ENCODE measurements around the gene DENND1A.

Gene DENND1A

DNA sequence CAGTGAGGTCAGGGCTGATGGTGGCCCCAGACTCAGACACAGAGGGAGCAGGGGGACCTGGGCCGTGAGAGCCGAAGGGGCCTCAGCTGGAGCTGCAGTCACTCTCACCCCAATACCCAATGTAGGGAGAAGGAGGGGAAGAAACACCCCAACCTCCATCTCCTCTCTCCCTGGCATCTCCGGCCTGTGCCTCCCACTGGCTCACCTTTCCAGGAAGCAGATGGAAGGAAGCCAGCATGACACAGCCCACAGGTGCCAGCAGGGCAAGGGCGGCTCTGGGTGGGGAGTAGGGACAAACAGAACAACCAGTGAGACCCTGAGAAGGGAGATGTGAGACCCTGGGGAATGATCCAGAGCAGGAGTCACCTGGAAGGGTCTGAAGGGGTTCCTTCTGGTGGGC, 576.9 kb downstream of the DENND1A start:
- in situ Hi-C loops (cut with MboI; ENCODE audit: low sequenced_read_pairs), result no loop called here

DNA sequence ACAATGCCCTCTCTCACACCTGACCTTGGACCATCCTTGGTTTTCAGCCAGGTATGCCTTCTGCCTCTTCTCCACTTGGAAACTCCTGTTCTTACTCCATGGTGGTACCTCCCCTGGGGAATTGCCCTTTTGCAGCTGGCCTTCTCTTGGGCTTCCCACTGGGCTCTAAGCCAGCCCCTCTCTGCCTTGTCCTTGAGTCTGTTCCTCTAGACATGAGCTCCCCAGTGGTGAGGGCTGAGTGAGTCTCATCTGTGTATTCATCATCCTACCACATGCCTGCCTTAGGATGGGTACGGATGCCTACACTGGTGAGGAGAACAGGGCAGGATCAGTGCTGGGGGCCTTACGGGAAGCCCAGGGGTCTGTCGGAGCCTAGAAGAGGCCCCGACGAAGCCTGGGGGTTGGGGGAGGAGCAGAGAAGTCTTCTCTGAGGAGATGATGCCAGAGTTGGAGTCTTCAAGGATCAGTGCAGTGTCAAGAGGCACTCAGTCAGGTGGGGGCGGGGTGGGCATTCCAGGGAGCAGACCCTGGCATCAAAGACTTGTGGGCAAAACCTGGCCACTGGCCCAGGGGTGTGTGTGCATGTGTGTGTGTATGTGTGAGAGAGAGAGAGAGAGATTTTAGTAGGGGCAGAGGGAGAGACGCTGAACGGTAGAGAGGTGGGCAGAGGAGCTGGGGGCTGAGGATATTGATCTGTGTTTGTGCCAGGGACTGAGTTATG, 579.2 kb downstream of the DENND1A start:
- in situ Hi-C loops (cut with MboI; ENCODE audit: low sequenced_read_pairs), result no loop called here

DNA sequence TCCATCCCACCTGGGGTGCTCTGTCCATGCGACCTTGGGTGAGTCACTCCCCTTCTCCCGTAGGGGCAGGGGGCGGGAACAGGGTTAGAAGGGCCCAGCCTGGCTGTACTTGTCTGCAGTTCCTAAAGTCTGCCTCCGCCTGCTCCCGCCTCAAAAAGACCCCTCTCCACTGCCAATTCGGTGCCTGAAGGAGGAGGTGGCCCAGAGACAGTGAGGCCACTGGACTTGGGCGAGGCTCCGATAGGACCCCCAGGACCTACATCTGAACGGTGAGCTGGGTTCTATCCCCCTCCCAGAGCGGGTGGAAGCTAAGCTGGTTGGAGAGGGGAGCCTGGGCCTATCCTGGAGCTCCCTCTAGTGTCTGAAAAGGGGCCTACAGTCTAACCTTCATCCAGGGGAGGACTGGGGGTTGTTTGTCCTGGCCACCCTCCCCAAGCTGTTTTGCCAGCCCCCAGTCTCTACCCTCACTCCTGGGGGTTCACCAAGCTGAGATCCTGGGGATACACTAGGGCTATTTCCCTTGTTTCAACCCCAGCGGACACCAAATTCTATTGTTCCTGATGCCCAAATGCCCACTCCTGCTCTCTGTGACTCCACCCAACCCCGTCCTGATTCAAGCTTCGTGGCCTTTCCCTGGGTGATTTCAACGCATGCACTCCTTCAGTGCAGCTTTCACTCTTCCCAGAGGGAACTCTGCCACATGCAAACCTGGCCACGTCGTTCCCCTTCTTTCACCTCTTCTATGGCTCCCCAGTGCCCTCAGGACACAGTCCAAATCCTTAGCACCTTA, 580.0 kb downstream of the DENND1A start:
- in situ Hi-C loops (cut with MboI; ENCODE audit: low sequenced_read_pairs), result no loop called here

DNA sequence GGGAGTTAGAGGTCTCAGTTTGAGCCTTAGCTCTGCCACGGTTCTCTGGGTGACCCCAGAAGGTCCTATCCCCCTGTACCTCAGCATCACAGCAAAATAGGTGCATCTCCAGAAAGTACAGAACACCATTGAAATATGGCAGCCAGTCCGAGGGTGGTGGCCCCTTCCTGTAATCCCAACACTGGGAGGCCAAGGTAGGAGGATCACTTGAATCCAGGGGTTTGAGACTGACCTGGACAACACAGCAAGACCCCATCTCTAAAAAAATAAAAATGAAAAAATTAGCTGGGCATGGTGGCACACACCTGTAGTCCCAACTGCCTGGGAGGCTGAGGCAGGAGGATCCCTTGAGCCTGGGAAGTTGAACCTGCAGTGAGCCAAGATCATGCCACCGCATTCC, 580.9 kb downstream of the DENND1A start:
- in situ Hi-C loops (cut with MboI; ENCODE audit: low sequenced_read_pairs), result no loop called here

DNA sequence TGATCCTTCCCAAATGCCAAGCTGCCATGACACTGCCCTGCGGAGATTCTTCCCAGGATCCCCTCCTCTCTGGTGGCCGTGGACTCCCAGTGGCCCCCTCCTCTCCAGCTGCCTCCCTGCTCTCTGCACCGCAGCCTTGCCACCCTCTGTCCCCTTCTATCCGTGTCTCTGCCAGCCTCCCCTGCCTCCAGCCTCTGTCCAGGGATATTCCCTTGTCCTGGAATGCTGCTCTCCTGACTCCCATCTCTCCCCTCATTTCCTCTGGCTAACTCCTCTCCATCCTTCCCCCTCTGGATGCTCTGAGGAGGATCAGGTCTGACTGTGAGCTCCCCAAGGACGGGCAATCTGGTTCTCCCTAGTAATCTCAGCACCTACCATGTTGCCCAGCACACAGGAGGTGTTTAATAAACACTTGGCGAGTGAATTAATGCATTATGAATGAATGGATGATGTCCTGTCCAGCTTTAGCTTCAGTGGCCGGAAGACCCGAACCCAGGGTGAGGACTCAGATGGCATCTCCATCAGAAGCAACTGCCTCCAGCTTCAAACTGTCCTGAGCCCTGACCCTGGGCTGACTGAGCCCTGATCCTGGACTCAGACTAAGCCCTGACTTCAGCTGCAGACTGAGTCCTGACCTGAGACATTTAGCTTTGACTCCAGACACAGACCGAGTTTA, 581.5 kb downstream of the DENND1A start:
- in situ Hi-C loops (cut with MboI; ENCODE audit: low sequenced_read_pairs), result no loop called here

DNA sequence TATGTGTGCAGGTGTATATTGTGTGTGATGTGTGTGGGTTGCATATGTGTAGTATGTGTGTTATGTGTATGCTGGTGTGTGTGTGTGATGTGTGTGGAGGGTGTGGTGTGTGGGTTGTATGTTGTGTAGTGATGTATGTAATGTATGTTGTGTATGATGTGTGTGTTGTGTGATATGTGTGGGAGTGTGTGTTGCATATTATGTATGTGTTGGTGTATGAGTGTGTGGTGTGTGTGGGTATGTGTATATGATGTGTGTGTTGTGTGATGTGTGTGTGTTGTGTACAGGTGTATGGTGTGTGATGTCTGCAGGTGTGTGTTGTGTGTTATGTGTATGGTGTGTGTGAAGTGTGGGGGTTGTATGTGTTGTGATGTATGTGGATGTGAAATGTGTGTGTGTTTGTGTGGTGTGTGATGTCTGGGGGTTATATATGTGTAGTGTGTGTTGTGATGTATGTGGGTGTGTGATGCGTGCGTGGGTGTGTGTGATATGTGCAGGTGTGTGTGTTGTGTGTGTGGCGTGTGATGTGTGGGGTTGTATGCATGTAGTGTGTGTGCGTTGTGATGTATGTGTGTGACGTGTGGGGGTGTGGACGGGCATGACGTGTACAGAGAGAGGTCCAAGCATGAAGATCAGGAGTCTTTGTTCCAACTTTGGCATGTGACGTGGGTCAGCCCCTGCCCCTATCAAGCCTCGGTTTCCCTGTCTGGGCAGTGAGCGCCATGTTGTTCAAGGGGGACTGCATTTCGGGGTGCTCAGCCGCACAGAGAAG, 582.5 kb downstream of the DENND1A start:
- in situ Hi-C loops (cut with MboI; ENCODE audit: low sequenced_read_pairs), result no loop called here

DNA sequence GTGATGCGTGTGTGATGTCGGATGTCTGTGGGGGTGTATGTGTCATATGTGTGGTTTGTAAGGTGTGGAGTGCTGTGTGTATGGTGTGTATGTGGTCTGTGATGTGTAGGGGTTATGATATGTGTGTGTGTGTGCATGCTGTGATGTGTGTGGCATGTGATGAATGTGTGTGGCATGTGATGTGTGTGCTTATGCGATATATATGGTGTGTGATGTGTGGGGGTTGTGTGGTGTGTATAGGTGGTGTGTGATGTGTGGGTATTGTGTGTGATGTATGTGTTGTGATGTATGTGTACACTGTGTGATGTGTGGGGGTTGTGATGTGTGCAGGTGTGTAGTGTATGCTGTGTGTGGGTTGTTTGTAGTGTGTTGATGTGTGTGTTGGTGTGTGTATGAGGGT, 583.1 kb downstream of the DENND1A start:
- in situ Hi-C loops (cut with MboI; ENCODE audit: low sequenced_read_pairs), result no loop called here

DNA sequence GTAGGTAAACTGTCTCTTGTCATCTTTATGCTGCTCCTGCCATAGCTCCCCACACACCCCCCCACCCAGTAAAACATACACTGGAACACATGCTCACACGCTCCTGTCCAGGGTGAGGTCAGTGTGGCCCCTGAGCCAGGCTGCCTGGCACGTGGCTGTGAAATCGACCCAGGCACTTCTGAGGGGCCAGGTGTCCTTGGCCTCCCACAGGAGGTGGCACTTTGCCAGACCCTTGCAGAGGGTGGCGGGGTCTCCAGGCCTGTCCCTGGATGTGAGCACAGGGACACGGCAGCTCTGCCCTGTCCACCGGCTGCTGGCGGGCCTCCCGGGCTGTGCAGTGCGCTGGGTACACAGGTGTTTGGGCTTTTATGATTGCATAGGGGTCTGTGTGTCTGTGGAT, 583.9 kb downstream of the DENND1A start:
- in situ Hi-C loops (cut with MboI; ENCODE audit: low sequenced_read_pairs), result no loop called here

DNA sequence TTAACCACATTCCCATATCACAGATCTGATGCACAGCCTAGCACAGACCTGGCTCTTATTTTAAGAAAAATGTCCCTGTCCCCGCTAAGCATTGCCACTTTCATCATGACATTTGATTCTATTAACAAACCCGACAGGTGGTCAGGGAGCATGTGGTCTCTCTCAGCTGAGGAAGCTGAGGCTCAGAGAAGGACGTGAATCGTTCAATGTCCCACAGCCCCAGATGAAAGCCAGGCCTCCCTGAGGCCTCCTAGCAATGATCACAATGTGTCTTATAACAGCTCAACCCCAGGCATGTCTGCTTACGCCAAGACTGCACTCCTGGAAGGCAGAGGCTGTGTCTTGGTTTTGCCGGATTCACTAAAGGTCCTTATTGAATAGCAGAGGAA, 584.4 kb downstream of the DENND1A start:
- in situ Hi-C loops (cut with MboI; ENCODE audit: low sequenced_read_pairs), result no loop called here

DNA sequence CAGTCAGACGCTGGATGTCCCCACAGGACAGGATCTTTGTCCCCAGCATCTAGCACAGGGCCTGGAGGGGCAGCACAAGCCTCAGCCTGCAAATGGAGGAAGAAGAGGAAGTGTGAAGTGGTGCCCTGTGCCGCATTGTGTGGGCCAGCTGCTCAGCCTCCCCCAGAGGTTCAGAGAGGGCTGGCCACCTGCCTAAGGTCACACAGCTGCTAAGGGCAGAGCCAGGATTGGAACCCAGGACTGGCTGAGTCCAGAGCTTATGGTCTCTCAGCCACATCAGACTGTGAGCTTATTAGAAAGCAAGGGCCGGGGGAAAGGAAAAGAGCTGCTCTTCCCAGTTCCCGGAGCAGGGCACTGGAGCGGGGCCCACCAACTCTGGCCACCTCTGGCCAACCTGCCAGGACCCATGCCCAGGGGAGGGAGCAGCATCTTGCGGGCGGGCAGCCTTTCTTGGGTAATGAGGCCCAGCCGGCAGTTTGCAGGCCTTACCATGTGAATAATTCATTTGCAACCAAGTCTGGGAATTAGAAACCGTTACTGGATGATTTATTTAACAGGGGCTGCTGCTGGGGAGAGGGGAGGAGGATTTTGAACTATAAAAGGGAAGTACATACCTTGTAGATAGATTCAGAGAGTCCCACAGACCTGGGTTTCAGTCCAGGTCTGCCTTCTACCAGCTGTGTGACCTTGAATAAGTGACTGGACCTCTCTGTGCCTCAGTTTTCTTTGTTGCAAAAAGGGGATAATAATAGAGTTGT, 585.6 kb downstream of the DENND1A start:
- in situ Hi-C loops (cut with MboI; ENCODE audit: low sequenced_read_pairs), result no loop called here

DNA sequence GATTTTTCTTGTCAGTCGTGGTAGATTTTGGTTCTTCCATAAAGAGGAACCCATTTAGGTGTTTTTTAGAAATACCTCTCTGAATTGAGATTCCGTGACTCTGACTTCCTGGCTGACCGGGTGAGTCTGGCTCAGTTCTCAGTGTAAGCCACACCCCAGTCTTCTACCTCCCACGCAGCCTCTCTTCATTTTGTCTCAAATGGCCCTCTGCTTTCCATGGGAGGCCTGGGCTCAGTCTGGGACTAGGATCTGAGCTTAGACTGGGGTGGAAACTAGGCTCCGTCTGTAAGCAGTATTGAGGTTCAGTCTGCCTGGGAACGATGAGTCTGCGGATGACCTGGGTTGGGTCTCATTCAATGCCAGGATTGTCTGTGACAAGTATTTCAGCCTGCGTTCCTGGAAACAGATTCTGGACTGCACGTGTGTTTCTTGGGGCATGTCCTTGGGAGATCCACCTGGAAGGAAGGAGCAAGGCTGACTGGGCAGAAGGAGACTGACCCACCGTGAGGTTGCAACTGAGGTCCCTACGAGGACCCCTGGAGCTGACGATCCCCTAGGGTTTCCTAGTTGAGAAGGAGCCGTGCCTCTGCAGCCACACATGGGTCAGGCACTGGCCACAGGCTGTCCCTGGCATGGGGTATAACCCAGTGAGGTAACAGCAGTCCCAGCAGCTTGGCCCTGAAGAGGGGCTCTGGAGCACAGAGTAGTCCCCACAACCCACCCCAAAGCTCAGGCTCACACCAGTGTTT, 586.3 kb downstream of the DENND1A start:
- in situ Hi-C loops (cut with MboI; ENCODE audit: low sequenced_read_pairs), result no loop called here

DNA sequence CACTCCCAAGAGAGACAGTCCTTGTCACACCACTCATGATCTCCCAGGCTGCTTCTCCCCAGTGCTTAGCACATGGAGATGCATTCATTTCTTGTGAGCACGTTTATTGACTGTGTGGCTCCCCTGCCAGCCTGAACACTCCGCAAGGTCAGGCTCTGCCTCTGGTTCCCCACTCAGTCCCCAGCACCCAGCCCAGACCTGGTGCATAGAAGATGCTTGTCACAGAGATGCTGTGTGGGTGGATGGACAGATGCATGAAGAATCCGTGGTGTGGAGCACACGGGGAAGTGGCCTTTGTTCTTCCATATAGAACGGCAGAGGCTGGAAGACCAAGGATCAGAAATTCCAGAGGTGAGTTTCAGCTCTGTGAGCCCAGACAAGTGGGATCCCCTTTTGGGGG, 587.7 kb downstream of the DENND1A start:
- in situ Hi-C loops (cut with MboI; ENCODE audit: low sequenced_read_pairs), result no loop called here

DNA sequence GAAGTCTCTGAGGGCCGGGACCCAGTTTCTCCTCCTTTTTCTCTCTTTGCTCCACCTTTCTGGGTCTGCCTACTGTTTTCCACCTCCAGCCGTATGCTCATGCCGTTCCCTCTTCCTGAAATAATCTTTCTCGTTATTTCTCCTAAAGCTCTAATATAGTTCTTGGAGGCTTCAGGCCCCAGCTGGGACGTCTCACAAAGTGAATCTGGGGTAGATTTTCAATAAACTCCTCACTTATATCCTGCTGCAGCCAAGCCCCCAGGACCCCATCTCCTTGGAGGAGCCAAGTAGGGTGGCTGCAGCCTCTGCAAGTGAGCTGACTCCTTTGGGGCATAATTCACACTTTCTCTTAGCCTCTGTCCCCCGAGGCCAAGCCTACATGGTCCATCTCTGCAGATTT, 588.1 kb downstream of the DENND1A start:
- in situ Hi-C loops (cut with MboI; ENCODE audit: low sequenced_read_pairs), result no loop called here

DNA sequence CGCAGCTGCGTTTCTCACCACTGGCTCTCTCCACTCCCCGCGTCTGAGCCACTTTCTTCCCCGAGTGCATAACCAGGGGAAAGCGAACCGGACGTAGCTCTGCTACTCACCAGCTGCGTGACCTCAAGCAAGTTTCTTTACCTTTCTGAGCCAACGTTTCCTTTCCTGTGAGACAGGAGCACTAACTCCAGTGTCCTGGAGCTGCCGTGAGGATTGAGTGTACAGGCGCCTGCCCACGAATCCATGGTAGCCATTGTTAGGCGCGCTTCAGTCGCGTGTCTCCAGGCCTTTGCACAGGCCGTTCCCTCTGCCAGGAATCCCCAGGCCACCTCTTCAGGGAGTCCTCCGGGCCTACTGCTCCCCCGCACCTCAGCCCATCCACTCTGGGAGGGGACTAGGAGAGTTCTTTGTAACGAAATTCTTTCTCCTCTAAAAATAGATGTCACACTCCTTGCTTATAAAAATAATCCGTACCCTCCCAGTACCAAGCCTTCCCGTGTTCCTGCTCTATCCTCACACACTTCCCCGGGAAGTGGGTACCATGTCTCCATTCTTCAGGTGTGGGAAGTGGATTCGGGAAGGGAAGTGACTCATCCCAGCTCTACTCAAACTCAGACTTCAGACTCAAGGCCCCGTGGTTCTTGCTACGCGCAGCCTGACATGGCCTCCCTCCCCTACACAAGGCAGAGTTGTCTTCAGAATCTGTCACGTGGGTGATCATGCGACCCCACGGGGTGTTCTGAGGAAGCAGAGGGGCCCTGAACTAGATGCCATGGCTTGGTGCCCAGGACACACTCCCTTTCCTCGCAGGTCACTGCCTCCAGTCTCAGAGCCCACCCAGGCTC, 590.0 kb downstream of the DENND1A start:
- in situ Hi-C loops (cut with MboI; ENCODE audit: low sequenced_read_pairs), result no loop called here

DNA sequence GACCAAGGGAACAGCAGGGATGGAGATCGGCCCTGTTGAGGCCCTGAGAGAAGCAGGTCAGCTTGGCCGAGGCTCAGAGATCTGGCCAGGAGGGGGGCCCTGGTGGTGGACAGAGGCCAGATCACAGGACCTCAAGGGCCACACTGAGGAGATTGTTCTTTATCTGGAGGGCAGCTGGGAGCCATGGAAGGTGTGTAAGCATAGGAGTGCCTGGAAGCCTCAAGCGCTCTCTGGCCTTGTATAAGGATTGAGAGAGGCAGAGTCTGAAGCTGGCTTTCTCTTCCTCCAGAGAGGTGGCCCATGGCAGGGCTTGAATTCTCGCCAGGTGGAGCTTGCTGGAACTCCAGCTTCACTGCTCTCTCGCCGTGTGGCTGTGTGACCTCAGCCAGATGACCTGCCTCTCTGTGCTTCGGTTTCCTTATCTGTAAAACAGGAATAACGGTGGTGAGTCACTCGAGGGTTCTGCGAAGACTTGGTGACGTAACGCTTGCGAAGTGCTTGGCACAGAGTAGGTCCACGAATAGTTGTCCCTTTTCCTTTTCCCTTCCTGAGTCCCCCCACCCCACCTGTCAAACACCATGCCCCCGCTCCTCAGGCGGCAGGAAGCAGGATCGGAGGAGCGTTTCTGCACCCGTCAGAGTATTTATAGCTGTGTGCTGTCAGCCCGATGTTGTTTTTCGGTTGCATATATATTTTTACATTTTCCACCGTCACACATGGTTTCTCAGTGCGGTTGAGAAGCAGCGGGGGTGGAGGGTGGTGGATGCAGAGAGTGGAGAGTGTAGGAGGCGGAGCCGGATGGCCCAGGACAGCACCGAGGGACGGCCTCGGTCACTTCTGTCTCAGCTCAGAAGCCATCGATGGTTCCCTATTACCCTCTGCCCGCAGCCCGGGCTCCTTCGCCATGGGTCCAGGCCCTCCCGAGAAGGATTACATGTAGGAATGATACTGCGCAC, 590.9 kb downstream of the DENND1A start:
- in situ Hi-C loops (cut with MboI; ENCODE audit: low sequenced_read_pairs), result no loop called here

DNA sequence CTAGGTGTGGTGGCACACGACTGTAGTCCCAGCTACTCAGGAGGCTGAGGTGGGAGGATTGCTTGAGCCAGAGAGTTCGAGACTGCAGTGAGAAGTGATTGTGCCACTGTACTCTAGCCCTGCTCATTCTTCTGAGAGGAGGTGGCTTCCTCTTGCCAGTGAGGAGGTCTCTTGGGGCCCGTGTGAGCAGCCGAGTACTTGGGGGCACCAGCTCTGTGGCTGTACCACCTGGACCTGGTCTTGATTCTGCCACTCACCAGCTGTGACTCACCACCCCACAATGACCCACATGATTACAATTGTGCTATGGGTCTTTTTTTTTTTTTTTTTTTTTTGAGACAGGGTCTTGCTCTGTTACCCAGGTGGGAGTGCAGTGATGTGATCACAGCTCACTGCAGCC, 592.0 kb downstream of the DENND1A start:
- in situ Hi-C loops (cut with MboI; ENCODE audit: low sequenced_read_pairs), result no loop called here

DNA sequence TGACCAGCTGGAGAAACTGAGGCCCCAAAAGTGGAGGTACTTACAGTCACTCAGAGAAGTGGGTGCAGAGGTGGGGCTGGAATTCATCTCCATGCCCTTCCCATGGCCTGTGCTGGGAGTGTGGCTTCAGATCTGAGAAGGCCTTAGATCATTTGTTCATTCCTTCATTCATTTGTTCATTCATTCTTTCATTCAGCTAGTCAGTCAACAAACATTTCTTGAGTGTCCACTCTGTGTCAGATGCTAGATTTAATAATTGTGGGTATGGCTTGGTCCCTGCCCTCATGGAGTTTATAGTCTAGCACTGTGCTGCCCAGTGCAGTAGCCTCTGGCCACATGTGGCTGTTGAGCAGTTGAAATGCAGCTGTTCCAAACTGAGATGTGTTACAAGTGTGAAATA, 593.0 kb downstream of the DENND1A start:
- in situ Hi-C loops (cut with MboI; ENCODE audit: low sequenced_read_pairs), result no loop called here

DNA sequence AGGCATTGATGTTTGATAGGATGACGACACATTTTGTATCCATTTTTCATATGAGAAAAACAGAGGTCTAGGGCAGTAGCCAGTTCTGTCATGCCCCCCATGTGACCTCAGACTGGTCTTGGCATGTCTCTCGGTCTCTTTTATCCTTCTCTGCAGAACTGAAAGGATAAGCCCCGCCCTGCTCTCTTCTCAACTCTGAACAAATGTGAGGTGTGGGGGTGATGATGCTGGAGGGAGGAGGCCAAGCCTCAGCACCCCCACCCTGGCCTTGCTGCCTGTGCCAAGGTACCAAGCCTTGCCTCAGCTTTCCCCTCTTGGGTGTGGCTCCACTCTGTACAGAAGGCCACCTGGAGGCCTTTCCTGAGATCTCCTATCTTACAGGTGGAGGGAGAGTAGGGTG, 593.5 kb downstream of the DENND1A start:
- in situ Hi-C loops (cut with MboI; ENCODE audit: low sequenced_read_pairs), result no loop called here
